Ascending aorta (tissue), 2 donors: ENCODE results near the gene LTB. TPM values are rescaled to one million over a fixed set of nuclear protein-coding genes. Genes with fewer than 3 reads are reported as not detected.

ENCODE experiments used
- DNase-seq, 2 donors: peaks; one replicate each; pipeline ENCODE4 v3.0.0-alpha.2; 2019; ENCODE audit warnings: low spot score in 2 of 2
- H3K27ac ChIP-seq, 2 donors: fragments of 200-600 bp; sonication (generic); one replicate each; pipeline ENCODE4 v1.5.1; 2016 to 2017; ENCODE audit warnings: mild to moderate bottlenecking in 1 of 2
- H3K27me3 ChIP-seq: fragments of 200-600 bp; sonication (generic); one replicate; pipeline ENCODE4 v1.5.1; 2017
- H3K36me3 ChIP-seq, 2 donors: fragments of 200-600 bp; sonication (generic); one replicate each; pipeline ENCODE4 v1.5.1; 2016
- H3K4me1 ChIP-seq, 2 donors: fragments of 200-600 bp; sonication (generic); one replicate each; pipeline ENCODE4 v1.5.1; 2016 to 2017; ENCODE audit warnings: mild to moderate bottlenecking in 1 of 2
- H3K4me3 ChIP-seq, 2 donors: fragments of 200-600 bp; sonication (generic); one replicate each; pipeline ENCODE4 v1.5.1; 2016 to 2017; ENCODE audit warnings: mild to moderate bottlenecking in 1 of 2
- H3K9me3 ChIP-seq, 2 donors: fragments of 200-600 bp; sonication (generic); one replicate each; pipeline ENCODE4 v1.5.1; 2016
- intact Hi-C: fragments of 100-400 bp; cut with DNase I; formaldehyde crosslinking; loops from one replicate; pipeline ENCODE4 v1.15.1; 2023
- total RNA-seq: library from RNA; depleted of rRNA; stranded (reverse); fragments of >200 nt; gene quantifications from one replicate; pipeline ENCODE4 v1.1.0, GENCODE V29; 2016
- TF ChIP-seq, protein P1 (sequence below), 3 experiments: fragments of 200-600 bp in 2 of 3; fragments of 450-650 bp in 1 of 3; sonication (generic) in 2 of 3; IDR thresholded peaks; one replicate each; pipeline ENCODE4 v1.5.1; 2016 to 2019; ENCODE audit warnings: antibody characterized with exemption in 3 of 3, mild to moderate bottlenecking in 1 of 3, moderate library complexity in 1 of 3

Gene LTB
- total RNA-seq, 1 donor from 2014 or later: not detected

- Histone ChIP-seq H3K9me3 (no peaks in the 10 kb centered on the region), H3K4me1 (peaks cover 8 to 9% of the 10 kb centered on the region in 2 donors), H3K27ac (peak overlapping the region; percentile 98 to 99), H3K27me3 (no peaks in the 10 kb centered on the region), H3K4me3 (peak overlapping the region; percentile 76 to 93), H3K36me3 (peaks cover 31 to 32% of the 10 kb centered on the region in 2 donors)
- DNase-seq: no peak
- intact Hi-C loops: loop anchor here (2.0 to 10.0 kb wide), 3 partner anchors 41 to 1353 kb away; partner anchors contain the start of genes MRPS18B and PPP1R10
- TF ChIP-seq, protein P1, sequence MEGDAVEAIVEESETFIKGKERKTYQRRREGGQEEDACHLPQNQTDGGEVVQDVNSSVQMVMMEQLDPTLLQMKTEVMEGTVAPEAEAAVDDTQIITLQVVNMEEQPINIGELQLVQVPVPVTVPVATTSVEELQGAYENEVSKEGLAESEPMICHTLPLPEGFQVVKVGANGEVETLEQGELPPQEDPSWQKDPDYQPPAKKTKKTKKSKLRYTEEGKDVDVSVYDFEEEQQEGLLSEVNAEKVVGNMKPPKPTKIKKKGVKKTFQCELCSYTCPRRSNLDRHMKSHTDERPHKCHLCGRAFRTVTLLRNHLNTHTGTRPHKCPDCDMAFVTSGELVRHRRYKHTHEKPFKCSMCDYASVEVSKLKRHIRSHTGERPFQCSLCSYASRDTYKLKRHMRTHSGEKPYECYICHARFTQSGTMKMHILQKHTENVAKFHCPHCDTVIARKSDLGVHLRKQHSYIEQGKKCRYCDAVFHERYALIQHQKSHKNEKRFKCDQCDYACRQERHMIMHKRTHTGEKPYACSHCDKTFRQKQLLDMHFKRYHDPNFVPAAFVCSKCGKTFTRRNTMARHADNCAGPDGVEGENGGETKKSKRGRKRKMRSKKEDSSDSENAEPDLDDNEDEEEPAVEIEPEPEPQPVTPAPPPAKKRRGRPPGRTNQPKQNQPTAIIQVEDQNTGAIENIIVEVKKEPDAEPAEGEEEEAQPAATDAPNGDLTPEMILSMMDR (IDR thresholded peaks at IDR 0.05): no peak
These were observed 39.2 kb upstream of the LTB start for GRCh38 chr6:31621320-31621939.

DNA sequence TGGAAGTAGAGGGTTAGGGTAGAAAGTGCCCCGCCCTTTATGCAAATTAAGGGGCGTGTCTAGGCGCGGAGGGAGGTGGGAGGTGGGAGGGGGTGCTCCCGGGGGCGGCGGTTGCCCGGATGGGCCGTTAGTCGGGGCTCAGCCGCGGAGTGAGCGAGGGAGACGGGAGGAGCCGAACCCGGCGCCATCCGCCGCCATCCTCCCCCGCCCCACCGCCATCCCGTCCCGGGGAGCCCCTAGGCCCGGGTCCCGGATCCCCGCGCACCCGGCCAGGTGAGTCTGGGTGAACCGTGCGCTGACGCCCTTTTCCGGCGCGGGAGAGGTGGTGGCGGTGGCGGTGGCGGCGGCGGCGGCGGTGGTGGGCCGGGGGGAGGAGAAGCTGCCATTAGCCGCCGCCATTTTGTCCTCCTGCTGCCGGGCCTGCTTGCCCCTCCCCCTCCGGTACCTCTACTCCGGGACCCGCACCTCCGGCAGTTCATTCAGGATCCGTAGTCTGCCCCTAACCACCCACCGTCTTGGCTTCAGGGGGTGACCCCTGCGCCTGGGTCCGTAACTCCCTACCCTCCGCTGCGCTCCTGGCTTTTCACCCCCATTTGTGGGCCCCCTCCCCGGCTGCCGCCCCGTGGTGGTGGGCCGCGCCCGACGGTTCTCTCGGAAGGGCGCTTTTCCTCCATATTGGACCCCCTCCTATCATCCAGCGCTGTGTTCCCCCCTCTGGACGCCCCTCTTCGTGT is 38.5 kb upstream of the LTB start, which contains the start of gene PRRC2A:
Gene PRRC2A (plus strand): TSS at position 130 of the 734 bp plus-strand sequence. CDS start 2,075 bp downstream, outside the sequence.
- Histone ChIP-seq H3K9me3 (no peaks in the 10 kb centered on the region), H3K4me1 (peaks cover 8 to 9% of the 10 kb centered on the region in 2 donors), H3K36me3 (peaks cover 24 to 25% of the 10 kb centered on the region in 2 donors), H3K27me3 (no peaks in the 10 kb centered on the region), H3K4me3 (peak within 1 kb of the TSS; percentile 76 to 93), H3K27ac (peak within 1 kb of the TSS; percentile 98 to 99)
- DNase-seq: peak; percentile 16 to 86
- intact Hi-C loops: loop anchor here (1.0 to 10.0 kb wide), 6 partner anchors 32 to 1354 kb away; partner anchors contain the start of genes BAG6, GPANK1, MRPS18B and NFKBIL1
- TF ChIP-seq, protein P1 (IDR thresholded peaks at IDR 0.05): peak in 1 of 3 experiments; percentile 5

GRCh38 chr6:31619805-31620585 is 37.8 kb upstream of the LTB start:
- peaks cover 8 to 9% of the 10 kb centered on the region in 2 donors for H3K4me1 ChIP-seq
- peak overlapping the region; percentile 98 to 99 for H3K27ac ChIP-seq
- peak; percentile 97 to 99 for DNase-seq
- TF ChIP-seq, protein P1 (IDR thresholded peaks at IDR 0.05): no peak
- H3K27me3 ChIP-seq: no peaks in the 10 kb centered on the region
- intact Hi-C loops: loop anchor here (1.0 to 10.0 kb wide), 6 partner anchors 32 to 1355 kb away; partner anchors contain the start of genes BAG6, GPANK1, MRPS18B and NFKBIL1
- peak overlapping the region; percentile 76 to 93 for H3K4me3 ChIP-seq
- H3K9me3 ChIP-seq: no peaks in the 10 kb centered on the region
- peaks cover 17 to 18% of the 10 kb centered on the region in 2 donors for H3K36me3 ChIP-seq

- TF ChIP-seq, protein P1 (IDR thresholded peaks at IDR 0.05): no peak
- Histone ChIP-seq H3K27ac (no peak overlapping the region), H3K9me3 (no peaks in the 10 kb centered on the region), H3K36me3 (no peaks in the 10 kb centered on the region), H3K27me3 (no peaks in the 10 kb centered on the region), H3K4me3 (no peak overlapping the region), H3K4me1 (peaks cover 2 to 6% of the 10 kb centered on the region in 2 donors)
- intact Hi-C loops: no loop called here
- no peak for DNase-seq
These were observed 34.8 kb upstream of the LTB start for GRCh38 chr6:31617010-31617409.

DNA sequence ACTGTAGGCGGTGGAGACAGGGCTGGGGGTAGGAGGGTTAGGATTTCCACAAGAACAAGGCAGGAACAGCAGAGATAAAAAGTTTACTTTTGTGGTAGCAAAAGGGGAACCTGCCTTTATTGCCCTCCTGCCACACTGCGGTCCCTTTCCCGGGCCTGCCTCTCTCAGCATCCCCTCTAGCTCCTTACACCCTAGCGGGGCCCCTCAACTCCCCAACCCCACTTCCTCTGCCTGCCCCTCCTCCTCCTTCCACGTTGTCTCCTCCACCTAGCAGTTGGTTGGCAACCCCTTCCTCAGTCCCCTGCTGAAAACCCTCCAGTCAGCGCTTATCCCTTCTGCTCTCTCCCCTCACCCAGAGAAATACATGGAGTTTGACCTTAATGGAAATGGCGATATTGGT is 33.5 kb upstream of the LTB start:
- peak overlapping the region in 1 of 2 donors; percentile 36 for H3K4me3 ChIP-seq
- TF ChIP-seq, protein P1 (IDR thresholded peaks at IDR 0.05): no peak
- no peaks in the 10 kb centered on the region for H3K36me3 ChIP-seq
- no peaks in the 10 kb centered on the region for H3K4me1 ChIP-seq
- no peaks in the 10 kb centered on the region for H3K27me3 ChIP-seq
- no peak overlapping the region for H3K27ac ChIP-seq
- H3K9me3 ChIP-seq: no peaks in the 10 kb centered on the region
- intact Hi-C loops: no loop called here
- no peak for DNase-seq
